ENCODE results near the gene VPS26A. TPM values are rescaled to one million over a fixed set of nuclear protein-coding genes. Genes with fewer than 3 reads are reported as not detected.

The VPS26A gene
- total RNA-seq, 5 donors from 2014 or later (not counting 1 experiment from before 2014, with no cell fraction given), result 24.6 to 35.8 (median 28.2) TPM

DNA sequence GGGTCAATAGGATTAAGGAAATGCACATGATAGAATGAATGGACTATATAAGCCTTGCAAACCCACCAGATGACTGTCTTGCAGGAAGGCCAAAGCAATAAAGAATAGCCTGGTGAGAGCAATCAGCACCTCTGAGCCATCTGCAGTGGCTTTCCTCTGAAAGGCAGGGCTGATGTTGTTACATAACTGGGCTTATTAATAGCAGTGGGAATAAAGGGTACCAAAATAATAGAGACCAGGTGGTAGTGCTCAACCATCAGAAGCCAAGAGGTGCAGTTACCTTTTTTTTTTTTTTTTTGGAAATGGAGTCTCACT lies 16.8 kb upstream of the VPS26A start:
- CTCF ChIA-PET, result interaction anchor here in 1 of 2 donors (0.8 kb wide), 1 partner anchor 14 kb away, joined by 4 read pairs; no protein-coding TSS in a partner anchor
- H3K27ac Mint-ChIP-seq, result no peak overlapping the region
- no peaks in the 10 kb centered on the region for H3K27me3 Mint-ChIP-seq
- no peaks in the 10 kb centered on the region for H3K9me3 ChIP-seq
- DNase-seq, result no peak
- no peak overlapping the region for H3K4me3 Mint-ChIP-seq
- peaks cover 28% of the 10 kb centered on the region for H3K36me3 Mint-ChIP-seq
- ATAC-seq (replicated peaks in 1 of 4), result peak in 1 of 4 experiments; percentile 4
- peaks cover 0 to under 1% of the 10 kb centered on the region in 2 experiments for H3K4me1 ChIP-seq (ENCODE audit: control insufficient read depth in 1 of 2, extremely low read depth in 1 of 2, insufficient read depth in 2 of 2, low read length in 2 of 2)
- H3K9me3 Mint-ChIP-seq, result no peaks in the 10 kb centered on the region
- H3K27me3 ChIP-seq (replicated peaks in 1 of 2; ENCODE audit: control insufficient read depth in 2 of 2, extremely low read depth in 1 of 2, insufficient read depth in 2 of 2, low read length in 1 of 2), result no peaks in the 10 kb centered on the region
- no peak overlapping the region for H3K4me3 ChIP-seq (ENCODE audit: control insufficient read depth in 1 of 2, extremely low read depth in 1 of 2, low read length in 1 of 2)
- POLR2A ChIA-PET, result interaction anchor here in 1 of 2 donors (0.6 kb wide), 1 partner anchor 14 kb away, joined by 5 read pairs; no protein-coding TSS in a partner anchor
- H3K36me3 ChIP-seq (ENCODE audit: control insufficient read depth in 2 of 2, extremely low read depth in 1 of 2, insufficient read depth in 1 of 2, low read length in 1 of 2), result peaks cover 0 to 20% of the 10 kb centered on the region in 2 donors
- peaks cover 5 to 16% (median 6%) of the 10 kb centered on the region in 3 donors for H3K4me1 Mint-ChIP-seq
- H3K27ac ChIP-seq (ENCODE audit: low read length), result no peak overlapping the region

DNA sequence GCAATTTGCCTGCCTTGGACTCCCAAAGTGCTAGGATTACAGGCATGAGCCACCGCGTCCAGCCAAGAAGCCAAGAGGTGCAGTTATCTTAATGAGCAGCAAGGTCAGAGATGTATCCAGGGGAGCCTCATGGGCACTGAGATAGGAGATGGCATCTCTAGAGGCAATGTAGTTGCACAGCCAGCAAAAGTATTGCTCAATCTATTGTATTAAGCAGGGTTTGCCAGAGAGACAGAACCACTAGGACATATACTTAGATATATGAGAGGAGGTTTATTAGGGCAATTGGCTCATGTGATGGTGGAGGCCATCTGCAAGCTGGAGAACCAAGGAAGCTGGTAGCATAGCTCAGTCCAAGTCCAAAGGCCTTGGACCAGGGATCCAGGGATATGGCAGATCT lies 16.3 kb upstream of the VPS26A start:
- H3K4me1 Mint-ChIP-seq, result peaks cover 0 to 10% (median under 1%) of the 10 kb centered on the region in 3 donors
- H3K27me3 Mint-ChIP-seq, result no peaks in the 10 kb centered on the region
- ChIA-PET CTCF (no interaction called here), POLR2A (interaction anchor here in 1 of 2 donors (0.6 kb wide), 1 partner anchor 13 kb away, joined by 5 read pairs; no protein-coding TSS in a partner anchor)
- H3K36me3 ChIP-seq (ENCODE audit: control insufficient read depth in 2 of 2, extremely low read depth in 1 of 2, insufficient read depth in 1 of 2, low read length in 1 of 2), result peaks cover 0 to 17% of the 10 kb centered on the region in 2 donors
- no peaks in the 10 kb centered on the region for H3K27me3 ChIP-seq (replicated peaks in 1 of 2; ENCODE audit: control insufficient read depth in 2 of 2, extremely low read depth in 1 of 2, insufficient read depth in 2 of 2, low read length in 1 of 2)
- H3K9me3 Mint-ChIP-seq, result no peaks in the 10 kb centered on the region
- no peak overlapping the region for H3K4me3 ChIP-seq (ENCODE audit: control insufficient read depth in 1 of 2, extremely low read depth in 1 of 2, low read length in 1 of 2)
- no peaks in the 10 kb centered on the region for H3K4me1 ChIP-seq (ENCODE audit: control insufficient read depth in 1 of 2, extremely low read depth in 1 of 2, insufficient read depth in 2 of 2, low read length in 2 of 2)
- DNase-seq, result no peak
- no peak overlapping the region for H3K27ac Mint-ChIP-seq
- H3K27ac ChIP-seq (ENCODE audit: low read length), result no peak overlapping the region
- no peak overlapping the region for H3K4me3 Mint-ChIP-seq
- no peak for ATAC-seq (replicated peaks in 1 of 4)
- peaks cover 22% of the 10 kb centered on the region for H3K36me3 Mint-ChIP-seq
- WGBS (ENCODE audit: insufficient coverage), result 100% methylated on average over 2 of the region's 2 CpGs
- no peaks in the 10 kb centered on the region for H3K9me3 ChIP-seq

DNA sequence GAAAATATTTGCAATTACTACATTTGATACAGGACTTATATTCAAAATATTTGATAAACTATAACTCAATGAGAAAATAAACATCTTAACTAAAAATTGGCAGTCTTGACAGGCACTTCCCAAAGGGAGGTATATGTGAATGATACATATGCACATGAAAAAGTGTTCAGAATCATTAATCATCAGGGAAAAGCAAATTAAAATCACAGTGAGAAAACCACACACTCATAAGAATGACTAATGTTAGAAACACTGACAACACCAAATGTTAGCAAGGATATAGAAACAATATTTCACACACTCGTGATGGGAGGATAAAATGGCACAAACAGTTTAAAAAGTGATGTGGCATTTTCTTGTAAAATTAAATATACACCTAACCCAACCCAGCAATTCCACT lies 4.1 kb upstream of the VPS26A start:
- ATAC-seq (replicated peaks in 1 of 4), result no peak
- ChIA-PET CTCF (interaction anchor here in 1 of 2 donors (0.8 kb wide), 1 partner anchor 114 kb away, joined by 3 read pairs; no protein-coding TSS in a partner anchor), POLR2A (interaction anchor here in 1 of 2 donors (0.7 kb wide), 1 partner anchor 8 kb away, joined by 4 read pairs; no protein-coding TSS in a partner anchor)
- no peak for DNase-seq
- Histone ChIP-seq H3K4me1 (ENCODE audit: control insufficient read depth in 1 of 2, extremely low read depth in 1 of 2, insufficient read depth in 2 of 2, low read length in 2 of 2) (peaks cover 7 to 10% of the 10 kb centered on the region in 2 experiments), H3K9me3 (no peaks in the 10 kb centered on the region), H3K27ac (ENCODE audit: low read length) (no peak overlapping the region), H3K36me3 (ENCODE audit: control insufficient read depth in 2 of 2, extremely low read depth in 1 of 2, insufficient read depth in 1 of 2, low read length in 1 of 2) (no peaks in the 10 kb centered on the region), H3K27me3 (replicated peaks in 1 of 2; ENCODE audit: control insufficient read depth in 2 of 2, extremely low read depth in 1 of 2, insufficient read depth in 2 of 2, low read length in 1 of 2) (no peaks in the 10 kb centered on the region), H3K4me3 (ENCODE audit: control insufficient read depth in 1 of 2, extremely low read depth in 1 of 2, low read length in 1 of 2) (no peak overlapping the region)
- no peak overlapping the region for H3K4me3 Mint-ChIP-seq
- H3K4me1 Mint-ChIP-seq, result peaks cover 4 to 9% (median 7%) of the 10 kb centered on the region in 3 donors
- H3K27me3 Mint-ChIP-seq, result no peaks in the 10 kb centered on the region
- H3K9me3 Mint-ChIP-seq, result no peaks in the 10 kb centered on the region
- WGBS (ENCODE audit: insufficient coverage), result no CpG with 5 or more reads among the region's 1 CpG
- H3K36me3 Mint-ChIP-seq, result no peaks in the 10 kb centered on the region
- no peak overlapping the region for H3K27ac Mint-ChIP-seq

- Histone ChIP-seq H3K4me1 (ENCODE audit: control insufficient read depth in 1 of 2, extremely low read depth in 1 of 2, insufficient read depth in 2 of 2, low read length in 2 of 2) (peaks cover 15 to 33% of the 10 kb centered on the region in 2 experiments), H3K4me3 (ENCODE audit: control insufficient read depth in 1 of 2, extremely low read depth in 1 of 2, low read length in 1 of 2) (peak overlapping the region; percentile 81 to 85), H3K27ac (ENCODE audit: low read length) (peak overlapping the region; percentile 96), H3K36me3 (ENCODE audit: control insufficient read depth in 2 of 2, extremely low read depth in 1 of 2, insufficient read depth in 1 of 2, low read length in 1 of 2) (no peaks in the 10 kb centered on the region), H3K9me3 (no peaks in the 10 kb centered on the region), H3K27me3 (replicated peaks in 1 of 2; ENCODE audit: control insufficient read depth in 2 of 2, extremely low read depth in 1 of 2, insufficient read depth in 2 of 2, low read length in 1 of 2) (no peaks in the 10 kb centered on the region)
- under 1% methylated on average over 14 of the region's 16 CpGs for WGBS (ENCODE audit: insufficient coverage)
- ChIA-PET CTCF (interaction anchor here in 1 of 2 donors (2.3 kb wide), 1 partner anchor 119 kb away, joined by 10 read pairs; no protein-coding TSS in a partner anchor), POLR2A (interaction anchor here in 1 of 2 donors (0.5 kb wide), 1 partner anchor 72 kb away, joined by 4 read pairs; no protein-coding TSS in a partner anchor)
- DNase-seq, result peak in 1 of 35 experiments; percentile 12
- peak overlapping the region; percentile 87 to 95 (median 88) for H3K4me3 Mint-ChIP-seq
- H3K9me3 Mint-ChIP-seq, result no peaks in the 10 kb centered on the region
- H3K27me3 Mint-ChIP-seq, result no peaks in the 10 kb centered on the region
- H3K36me3 Mint-ChIP-seq, result no peaks in the 10 kb centered on the region
- peak overlapping the region; percentile 96 to 98 for H3K27ac Mint-ChIP-seq
- H3K4me1 Mint-ChIP-seq, result peaks cover 17 to 29% (median 27%) of the 10 kb centered on the region in 3 donors
- ATAC-seq (replicated peaks in 1 of 4), result peak; percentile 13 to 37 (median 16)
These were observed 652 bp upstream of the VPS26A start for GRCh38 chr10:69123306-69123746.

- WGBS (ENCODE audit: insufficient coverage), result 0% methylated on average over 10 of the region's 26 CpGs
- Histone ChIP-seq H3K27ac (ENCODE audit: low read length) (peak overlapping the region; percentile 96), H3K27me3 (replicated peaks in 1 of 2; ENCODE audit: control insufficient read depth in 2 of 2, extremely low read depth in 1 of 2, insufficient read depth in 2 of 2, low read length in 1 of 2) (no peaks in the 10 kb centered on the region), H3K4me1 (ENCODE audit: control insufficient read depth in 1 of 2, extremely low read depth in 1 of 2, insufficient read depth in 2 of 2, low read length in 2 of 2) (peaks cover 15 to 41% of the 10 kb centered on the region in 2 experiments), H3K4me3 (ENCODE audit: control insufficient read depth in 1 of 2, extremely low read depth in 1 of 2, low read length in 1 of 2) (peak overlapping the region; percentile 81 to 85), H3K36me3 (ENCODE audit: control insufficient read depth in 2 of 2, extremely low read depth in 1 of 2, insufficient read depth in 1 of 2, low read length in 1 of 2) (no peaks in the 10 kb centered on the region), H3K9me3 (no peaks in the 10 kb centered on the region)
- H3K4me3 Mint-ChIP-seq, result peak overlapping the region; percentile 92 to 95 (median 92)
- CTCF ChIA-PET, result interaction anchor here (0.6 to 1.4 kb wide), 5 partner anchors 31 to 1360 kb away, joined by 3 to 6 read pairs (median 4); partner anchors contain the start of gene DDX21 (in 1 of the 2)
- POLR2A ChIA-PET, result interaction anchor here (0.7 to 1.4 kb wide), 6 partner anchors 33 to 140 kb away, joined by 3 to 11 read pairs (median 4); partner anchors contain the start of genes SRGN (in 2 of the 2) and SUPV3L1 (in 1 of the 2)
- DNase-seq (peak in 34 of 35 experiments; percentile 5 to 70 (median 40)), ATAC-seq (replicated peaks in 1 of 4) (no peak)
- H3K9me3 Mint-ChIP-seq, result no peaks in the 10 kb centered on the region
- no peaks in the 10 kb centered on the region for H3K27me3 Mint-ChIP-seq
- H3K27ac Mint-ChIP-seq, result peak overlapping the region; percentile 90 to 91
- H3K4me1 Mint-ChIP-seq, result peaks cover 23 to 40% (median 37%) of the 10 kb centered on the region in 3 donors
- no peaks in the 10 kb centered on the region for H3K36me3 Mint-ChIP-seq
These were observed 738 bp downstream of the VPS26A start for GRCh38 chr10:69124563-69125268.

- Histone ChIP-seq H3K4me1 (ENCODE audit: control insufficient read depth in 1 of 2, extremely low read depth in 1 of 2, insufficient read depth in 2 of 2, low read length in 2 of 2) (peaks cover 15 to 41% of the 10 kb centered on the region in 2 experiments), H3K27me3 (replicated peaks in 1 of 2; ENCODE audit: control insufficient read depth in 2 of 2, extremely low read depth in 1 of 2, insufficient read depth in 2 of 2, low read length in 1 of 2) (no peaks in the 10 kb centered on the region), H3K4me3 (ENCODE audit: control insufficient read depth in 1 of 2, extremely low read depth in 1 of 2, low read length in 1 of 2) (no peak overlapping the region), H3K27ac (ENCODE audit: low read length) (no peak overlapping the region), H3K36me3 (ENCODE audit: control insufficient read depth in 2 of 2, extremely low read depth in 1 of 2, insufficient read depth in 1 of 2, low read length in 1 of 2) (no peaks in the 10 kb centered on the region), H3K9me3 (no peaks in the 10 kb centered on the region)
- no peaks in the 10 kb centered on the region for H3K36me3 Mint-ChIP-seq
- H3K9me3 Mint-ChIP-seq, result no peaks in the 10 kb centered on the region
- no peak for ATAC-seq (replicated peaks in 1 of 4)
- H3K27me3 Mint-ChIP-seq, result no peaks in the 10 kb centered on the region
- H3K4me1 Mint-ChIP-seq, result peaks cover 31 to 48% (median 45%) of the 10 kb centered on the region in 3 donors
- DNase-seq, result no peak
- H3K4me3 Mint-ChIP-seq, result peak overlapping the region; percentile 92 to 95 (median 92)
- CTCF ChIA-PET, result interaction anchor here (0.6 to 1.4 kb wide), 3 partner anchors 32 to 1361 kb away, joined by 4 to 6 read pairs (median 5); no protein-coding TSS in a partner anchor
- peak overlapping the region in 1 of 2 donors; percentile 90 for H3K27ac Mint-ChIP-seq
- WGBS (ENCODE audit: insufficient coverage), result no CpG with 5 or more reads among the region's 1 CpG
- POLR2A ChIA-PET, result interaction anchor here (1.0 to 1.4 kb wide), 3 partner anchors 36 to 54 kb away, joined by 3 to 11 read pairs (median 4); partner anchors contain the start of genes SRGN (in 1 of the 2) and SUPV3L1 (in 1 of the 2)
These were observed 1.6 kb downstream of the VPS26A start for GRCh38 chr10:69125554-69125953.
